ENCODE data around the gene MESP1. TPM values are rescaled to one million over a fixed set of nuclear protein-coding genes. Genes with fewer than 3 reads are reported as not detected.

The MESP1 gene
- total and polyA plus RNA-seq, 2 of the 13 experiments (the other 11 are each of a cell fraction or from before 2014, with no cell fraction given) = not detected

DNA sequence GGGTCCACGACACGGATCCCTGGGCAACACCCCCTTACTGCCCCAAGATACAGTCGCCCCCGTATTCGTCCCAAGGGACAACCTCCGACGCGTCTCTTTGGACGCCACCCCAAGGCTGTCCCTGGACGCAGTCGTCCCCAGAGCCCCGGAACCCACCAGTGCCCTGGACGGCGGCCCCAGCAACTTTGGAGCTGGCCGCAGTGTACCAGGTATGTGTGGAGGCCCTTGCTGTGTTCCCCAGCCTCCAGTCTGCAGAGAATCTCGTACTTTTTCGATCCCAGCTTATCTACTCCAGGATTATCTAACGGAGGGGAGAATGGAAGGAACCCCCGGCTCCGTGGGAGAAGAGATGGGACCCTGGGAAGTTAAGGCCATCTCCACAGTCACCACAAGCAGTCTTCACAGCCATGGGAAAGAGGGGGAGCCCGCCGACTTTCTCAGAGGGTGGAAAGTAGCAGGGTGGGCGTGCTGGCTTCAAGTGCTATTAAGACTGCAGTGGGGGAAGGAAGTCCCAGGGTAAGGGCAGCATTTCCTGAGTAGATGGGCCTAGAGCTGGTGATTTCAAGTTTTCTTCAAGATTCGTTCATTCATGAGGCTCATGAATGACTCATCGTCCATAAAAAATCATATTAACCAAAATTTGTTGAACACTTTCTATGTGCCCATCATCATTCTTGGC lies 26.2 kb upstream of the MESP1 start:
- ChIA-PET POLR2A (no interaction called here), CTCF (ENCODE audit: low intra/inter-chr PET ratio, low total read pairs) (no interaction called here)
- no peak overlapping the region for H3K4me3 ChIP-seq (replicated peaks in 1 of 3; ENCODE audit: insufficient read depth in 1 of 3, low read depth in 2 of 3, low read length in 3 of 3)
- H3K79me2 ChIP-seq (ENCODE audit: insufficient read depth, low read length) = no peaks in the 10 kb centered on the region
- H3K9ac ChIP-seq (ENCODE audit: insufficient read depth, low read depth, low read length) = no peak overlapping the region
- 80% methylated on average over 25 of the region's 25 CpGs for WGBS (ENCODE audit: low lambda C conversion rate)
- TF ChIP-seq ZNF775 (CRISPR knock-in tag; IDR thresholded peaks at IDR 0.05; ENCODE audit: borderline replicate concordance) (no peak), YY1 (IDR thresholded peaks at IDR 0.05; ENCODE audit: insufficient read depth, insufficient replicate concordance, low read depth, low read length) (no peak)
- TF ChIP-seq, protein P1, sequence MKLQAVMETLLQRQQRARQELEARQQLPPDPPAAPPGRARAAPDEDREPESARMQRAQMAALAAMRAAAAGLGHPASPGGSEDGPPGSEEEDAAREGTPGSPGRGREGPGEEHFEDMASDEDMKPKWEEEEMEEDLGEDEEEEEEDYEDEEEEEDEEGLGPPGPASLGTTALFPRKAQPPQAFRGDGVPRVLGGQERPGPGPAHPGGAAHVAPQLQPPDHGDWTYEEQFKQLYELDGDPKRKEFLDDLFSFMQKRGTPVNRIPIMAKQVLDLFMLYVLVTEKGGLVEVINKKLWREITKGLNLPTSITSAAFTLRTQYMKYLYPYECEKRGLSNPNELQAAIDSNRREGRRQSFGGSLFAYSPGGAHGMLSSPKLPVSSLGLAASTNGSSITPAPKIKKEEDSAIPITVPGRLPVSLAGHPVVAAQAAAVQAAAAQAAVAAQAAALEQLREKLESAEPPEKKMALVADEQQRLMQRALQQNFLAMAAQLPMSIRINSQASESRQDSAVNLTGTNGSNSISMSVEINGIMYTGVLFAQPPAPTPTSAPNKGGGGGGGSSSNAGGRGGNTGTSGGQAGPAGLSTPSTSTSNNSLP (IDR thresholded peaks at IDR 0.05; ENCODE audit: low read depth, low read length) = no peak
- TF ChIP-seq, protein P2, sequence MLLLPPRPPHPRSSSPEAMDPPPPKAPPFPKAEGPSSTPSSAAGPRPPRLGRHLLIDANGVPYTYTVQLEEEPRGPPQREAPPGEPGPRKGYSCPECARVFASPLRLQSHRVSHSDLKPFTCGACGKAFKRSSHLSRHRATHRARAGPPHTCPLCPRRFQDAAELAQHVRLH (CRISPR knock-in tag; IDR thresholded peaks at IDR 0.05; ENCODE audit: borderline replicate concordance, low read depth) = no peak
- TF ChIP-seq, protein P3, sequence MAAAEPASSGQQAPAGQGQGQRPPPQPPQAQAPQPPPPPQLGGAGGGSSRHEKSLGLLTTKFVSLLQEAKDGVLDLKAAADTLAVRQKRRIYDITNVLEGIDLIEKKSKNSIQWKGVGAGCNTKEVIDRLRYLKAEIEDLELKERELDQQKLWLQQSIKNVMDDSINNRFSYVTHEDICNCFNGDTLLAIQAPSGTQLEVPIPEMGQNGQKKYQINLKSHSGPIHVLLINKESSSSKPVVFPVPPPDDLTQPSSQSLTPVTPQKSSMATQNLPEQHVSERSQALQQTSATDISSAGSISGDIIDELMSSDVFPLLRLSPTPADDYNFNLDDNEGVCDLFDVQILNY (CRISPR knock-in tag; conservative IDR thresholded peaks at IDR 0.05) = no peak
- TF ChIP-seq, protein P4, sequence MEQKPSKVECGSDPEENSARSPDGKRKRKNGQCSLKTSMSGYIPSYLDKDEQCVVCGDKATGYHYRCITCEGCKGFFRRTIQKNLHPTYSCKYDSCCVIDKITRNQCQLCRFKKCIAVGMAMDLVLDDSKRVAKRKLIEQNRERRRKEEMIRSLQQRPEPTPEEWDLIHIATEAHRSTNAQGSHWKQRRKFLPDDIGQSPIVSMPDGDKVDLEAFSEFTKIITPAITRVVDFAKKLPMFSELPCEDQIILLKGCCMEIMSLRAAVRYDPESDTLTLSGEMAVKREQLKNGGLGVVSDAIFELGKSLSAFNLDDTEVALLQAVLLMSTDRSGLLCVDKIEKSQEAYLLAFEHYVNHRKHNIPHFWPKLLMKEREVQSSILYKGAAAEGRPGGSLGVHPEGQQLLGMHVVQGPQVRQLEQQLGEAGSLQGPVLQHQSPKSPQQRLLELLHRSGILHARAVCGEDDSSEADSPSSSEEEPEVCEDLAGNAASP (CRISPR knock-in tag; IDR thresholded peaks at IDR 0.05; ENCODE audit: borderline replicate concordance) = no peak
- TF ChIP-seq, protein P5, sequence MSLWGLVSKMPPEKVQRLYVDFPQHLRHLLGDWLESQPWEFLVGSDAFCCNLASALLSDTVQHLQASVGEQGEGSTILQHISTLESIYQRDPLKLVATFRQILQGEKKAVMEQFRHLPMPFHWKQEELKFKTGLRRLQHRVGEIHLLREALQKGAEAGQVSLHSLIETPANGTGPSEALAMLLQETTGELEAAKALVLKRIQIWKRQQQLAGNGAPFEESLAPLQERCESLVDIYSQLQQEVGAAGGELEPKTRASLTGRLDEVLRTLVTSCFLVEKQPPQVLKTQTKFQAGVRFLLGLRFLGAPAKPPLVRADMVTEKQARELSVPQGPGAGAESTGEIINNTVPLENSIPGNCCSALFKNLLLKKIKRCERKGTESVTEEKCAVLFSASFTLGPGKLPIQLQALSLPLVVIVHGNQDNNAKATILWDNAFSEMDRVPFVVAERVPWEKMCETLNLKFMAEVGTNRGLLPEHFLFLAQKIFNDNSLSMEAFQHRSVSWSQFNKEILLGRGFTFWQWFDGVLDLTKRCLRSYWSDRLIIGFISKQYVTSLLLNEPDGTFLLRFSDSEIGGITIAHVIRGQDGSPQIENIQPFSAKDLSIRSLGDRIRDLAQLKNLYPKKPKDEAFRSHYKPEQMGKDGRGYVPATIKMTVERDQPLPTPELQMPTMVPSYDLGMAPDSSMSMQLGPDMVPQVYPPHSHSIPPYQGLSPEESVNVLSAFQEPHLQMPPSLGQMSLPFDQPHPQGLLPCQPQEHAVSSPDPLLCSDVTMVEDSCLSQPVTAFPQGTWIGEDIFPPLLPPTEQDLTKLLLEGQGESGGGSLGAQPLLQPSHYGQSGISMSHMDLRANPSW (CRISPR knock-in tag; IDR thresholded peaks at IDR 0.05; ENCODE audit: borderline replicate concordance) = no peak
- TF ChIP-seq, protein P6, sequence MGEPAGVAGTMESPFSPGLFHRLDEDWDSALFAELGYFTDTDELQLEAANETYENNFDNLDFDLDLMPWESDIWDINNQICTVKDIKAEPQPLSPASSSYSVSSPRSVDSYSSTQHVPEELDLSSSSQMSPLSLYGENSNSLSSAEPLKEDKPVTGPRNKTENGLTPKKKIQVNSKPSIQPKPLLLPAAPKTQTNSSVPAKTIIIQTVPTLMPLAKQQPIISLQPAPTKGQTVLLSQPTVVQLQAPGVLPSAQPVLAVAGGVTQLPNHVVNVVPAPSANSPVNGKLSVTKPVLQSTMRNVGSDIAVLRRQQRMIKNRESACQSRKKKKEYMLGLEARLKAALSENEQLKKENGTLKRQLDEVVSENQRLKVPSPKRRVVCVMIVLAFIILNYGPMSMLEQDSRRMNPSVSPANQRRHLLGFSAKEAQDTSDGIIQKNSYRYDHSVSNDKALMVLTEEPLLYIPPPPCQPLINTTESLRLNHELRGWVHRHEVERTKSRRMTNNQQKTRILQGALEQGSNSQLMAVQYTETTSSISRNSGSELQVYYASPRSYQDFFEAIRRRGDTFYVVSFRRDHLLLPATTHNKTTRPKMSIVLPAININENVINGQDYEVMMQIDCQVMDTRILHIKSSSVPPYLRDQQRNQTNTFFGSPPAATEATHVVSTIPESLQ (CRISPR knock-in tag; conservative IDR thresholded peaks at IDR 0.05) = no peak
- no peaks in the 10 kb centered on the region for H3K9me3 ChIP-seq (ENCODE audit: low read length)
- no peak overlapping the region for H3K4me2 ChIP-seq (ENCODE audit: low read depth, low read length)
- H3K36me3 ChIP-seq (replicated peaks in 1 of 2; ENCODE audit: control insufficient read depth in 1 of 2, insufficient read depth in 2 of 2, low read length in 2 of 2) = no peaks in the 10 kb centered on the region
- no peak overlapping the region for H2AFZ ChIP-seq (ENCODE audit: low read length)
- FAIRE-seq (no peak), DNase-seq (ENCODE audit: low spot score) (no peak), ATAC-seq (no peak)
- intact Hi-C loops (cut with micrococcal nuclease; ENCODE audit: unreplicated experiment) = no loop called here
- peaks cover 2 to 8% of the 10 kb centered on the region in 2 experiments; a peak in 3 of 5 replicates for H3K27me3 ChIP-seq (ENCODE audit: control insufficient read depth in 1 of 2, insufficient read depth in 2 of 2, low read length in 2 of 2)
- in situ Hi-C loops (cut with HindIII; ENCODE audit: extremely low pct_ligation_motif_present, low pct_unique_long_range_greater_than_20kb) = no loop called here
- no TSS peak for BruUV-seq (replicated peaks)
- H3K4me1 ChIP-seq (ENCODE audit: insufficient read depth, low read length) = peaks cover 47% of the 10 kb centered on the region
- no peak overlapping the region for H3K27ac ChIP-seq (ENCODE audit: extremely low read length, insufficient read depth, low read length)
- H4K20me1 ChIP-seq (ENCODE audit: insufficient read depth, low read length) = no peaks in the 10 kb centered on the region

All from HepG2 (cell line).